Endothelial cell of umbilical vein (primary cell): ENCODE data around the gene MRPS30. TPM values are rescaled to one million over a fixed set of nuclear protein-coding genes. Genes with fewer than 3 reads are reported as not detected.

ENCODE experiments used
- BruUV-seq: library from RNA; stranded (reverse); fragments of 400-500 nt; replicated peaks from 2 replicates; lab custom pipeline; 2021; lab: Mats Ljungman, UMichigan
- CTCF ChIA-PET: fragments of 300-600, 350-600 bp; sonication (Branson Sonifier 250); formaldehyde crosslinking; loops from one replicate; lab custom pipeline; 2021; ENCODE audit warnings: antibody characterized with exemption, inconsistent platforms; lab: Charles Lee
- POLR2A ChIA-PET: fragments of 300-600, 350-600 bp; sonication (Branson Sonifier 250); formaldehyde crosslinking; loops from one replicate; lab custom pipeline; 2021; ENCODE audit warnings: antibody characterized with exemption, inconsistent platforms; lab: Charles Lee
- DNase-seq: peaks from one replicate; pipeline ENCODE4 v3.0.0-alpha.2; 2011; ENCODE audit warnings: low read depth, low spot score
- FAIRE-seq: peaks from 2 replicates; lab custom pipeline; 2011; peaks lifted over from hg19 to GRCh38; lab: Jason Lieb, UNC
- H2AFZ ChIP-seq: 2 replicates; pipeline ENCODE4 v1.6.0; 2012; ENCODE audit warnings: low read depth, low read length, control low read depth, inconsistent platforms
- H3K27ac ChIP-seq: 2 replicates; pipeline ENCODE4 v1.5.1; 2011; ENCODE audit warnings: low read depth, mild to moderate bottlenecking, control low read depth, low read length, moderate library complexity; ENCODE audit not compliant: insufficient read depth
- H3K27me3 ChIP-seq, 2 experiments: 2 replicates each; pipeline versions ENCODE4 v1.6.0 to v1.6.1; 2011; ENCODE audit warnings: low read length in 2 of 2, mixed read lengths in 1 of 2; ENCODE audit not compliant: control insufficient read depth in 2 of 2, insufficient read depth in 2 of 2
- H3K36me3 ChIP-seq, 2 experiments: 2 replicates in 1 of 2; 3 replicates in 1 of 2; pipeline ENCODE4 v1.5.1; 2011; ENCODE audit warnings: low read length in 2 of 2, mild to moderate bottlenecking in 1 of 2, moderate library complexity in 1 of 2; ENCODE audit not compliant: control insufficient read depth in 2 of 2, insufficient read depth in 2 of 2; ENCODE audit errors: extremely low read depth in 1 of 2
- H3K4me1 ChIP-seq: 3 replicates; pipeline ENCODE4 v1.5.1; 2011; ENCODE audit warnings: mild to moderate bottlenecking, low read length; ENCODE audit not compliant: control insufficient read depth, insufficient read depth; ENCODE audit errors: extremely low read depth
- H3K4me2 ChIP-seq: 2 replicates; pipeline ENCODE4 v1.6.1; 2011; ENCODE audit warnings: low read length, control low read depth, mixed read lengths; ENCODE audit not compliant: insufficient read depth
- H3K4me3 ChIP-seq, 3 experiments: fragments of 200-600 bp in 1 of 3; sonication (generic), shearing (Covaris generic) in 1 of 3; replicated peaks in 1 of 3; 2 replicates each; pipeline ENCODE4 v1.5.1; 2011 to 2016; ENCODE audit warnings: control low read depth in 3 of 3, low read length in 3 of 3, mild to moderate bottlenecking in 2 of 3, inconsistent platforms in 1 of 3, low read depth in 1 of 3, moderate library complexity in 1 of 3; ENCODE audit not compliant: insufficient read depth in 1 of 3
- H3K79me2 ChIP-seq: 2 replicates; pipeline ENCODE4 v1.6.0; 2012; ENCODE audit warnings: low read length, inconsistent platforms; ENCODE audit not compliant: control insufficient read depth, insufficient read depth
- H3K9ac ChIP-seq: replicated peaks from 2 replicates; pipeline ENCODE3; 2011; ENCODE audit warnings: low read length, control low read depth; ENCODE audit not compliant: insufficient read depth; ENCODE audit errors: extremely low read depth
- H3K9me1 ChIP-seq: replicated peaks from 3 replicates; pipeline ENCODE4 v1.6.0; 2011; ENCODE audit warnings: mild to moderate bottlenecking, low read length; ENCODE audit not compliant: control insufficient read depth, insufficient read depth; ENCODE audit errors: extremely low read depth
- H3K9me3 ChIP-seq: replicated peaks from 2 replicates; pipeline ENCODE4 v1.5.1; 2012; ENCODE audit warnings: low read length, inconsistent platforms; ENCODE audit not compliant: control insufficient read depth, insufficient read depth
- H4K20me1 ChIP-seq: replicated peaks from 2 replicates; pipeline ENCODE3; 2011; ENCODE audit warnings: mild to moderate bottlenecking, low read length; ENCODE audit not compliant: control insufficient read depth, insufficient read depth; ENCODE audit errors: extremely low read depth
- EZH2 ChIP-seq: IDR thresholded peaks from 2 replicates; pipeline ENCODE4 v1.6.1; 2012; ENCODE audit warnings: borderline replicate concordance, low read depth, mild to moderate bottlenecking, moderate library complexity, low read length, inconsistent platforms; ENCODE audit not compliant: severe bottlenecking
- FOS ChIP-seq: IDR thresholded peaks from 2 replicates; pipeline ENCODE4 v1.6.1; 2011; ENCODE audit warnings: mild to moderate bottlenecking, low read length, moderate library complexity, borderline replicate concordance; ENCODE audit not compliant: insufficient read depth
- GATA2 ChIP-seq: IDR thresholded peaks from 2 replicates; pipeline ENCODE4 v1.7.0; 2011; ENCODE audit warnings: low read depth, mild to moderate bottlenecking, moderate library complexity, mixed read lengths, low read length; ENCODE audit not compliant: insufficient read length, insufficient read depth
- JUN ChIP-seq: IDR thresholded peaks from 2 replicates; pipeline ENCODE4 v1.6.1; 2011; ENCODE audit warnings: borderline replicate concordance, low read depth; ENCODE audit not compliant: insufficient read length, insufficient read depth
- MYC ChIP-seq: IDR thresholded peaks from one replicate; pipeline ENCODE4 v1.6.1; 2011; ENCODE audit warnings: mild to moderate bottlenecking, low read depth, low read length
- POLR2A ChIP-seq: IDR thresholded peaks from 2 replicates; pipeline ENCODE4 v1.6.1; 2012; ENCODE audit warnings: low read depth, mild to moderate bottlenecking, control low read depth, low read length
- POLR2AphosphoS5 ChIP-seq: IDR thresholded peaks from 2 replicates; pipeline ENCODE4 v1.6.1; 2012; ENCODE audit warnings: low read depth, mild to moderate bottlenecking, control low read depth, low read length, moderate library complexity; ENCODE audit not compliant: insufficient read depth
- dilution Hi-C: fragments of 300-500 bp; cut with MboI; formaldehyde crosslinking; loops from one replicate; pipeline ENCODE4 v1.15.0; 2019; ENCODE audit warnings: low sequenced_read_pairs; ENCODE audit not compliant: extremely low pct_ligation_motif_present
- intact Hi-C: fragments of 100-400 bp; cut with micrococcal nuclease; formaldehyde crosslinking; loops from one replicate; pipeline ENCODE4 v1.10.0; 2022
- polyA plus RNA-seq, 4 experiments: library from polyadenylated mRNA; depleted of rRNA in 3 of 4; stranded (reverse) in 3 of 4; unstranded in 1 of 4; fragments of >200 nt; gene quantifications; 2 replicates each; pipeline versions ENCODE4 v1.2.1 to v1.2.3, GENCODE V29; 2011 to 2012; ENCODE audit warnings: missing spikeins in 1 of 4
- total RNA-seq: library from RNA; stranded (reverse); gene quantifications from 2 replicates; pipeline ENCODE4 v1.2.3, GENCODE V29; 2021
- TF ChIP-seq, protein P1 (sequence below): IDR thresholded peaks from 2 replicates; pipeline ENCODE4 v1.6.1; 2011; ENCODE audit not compliant: insufficient read depth, insufficient read length
- TF ChIP-seq, protein P2 (sequence below), 2 donors: IDR thresholded peaks; 1 replicate in 1 of 2; 2 replicates in 1 of 2; pipeline ENCODE4 v1.5.1; 2011; ENCODE audit warnings: low read length in 2 of 2, mild to moderate bottlenecking in 2 of 2, moderate library complexity in 2 of 2, control low read depth in 1 of 2, inconsistent platforms in 1 of 2, low read depth in 1 of 2; ENCODE audit not compliant: insufficient read depth in 1 of 2; ENCODE audit errors: extremely low read depth in 1 of 2

The MRPS30 gene
- total and polyA plus RNA-seq, 2 donors (not counting 3 experiments of a cell fraction or from before 2014, with no cell fraction given): 33.8 to 34.6 TPM

DNA sequence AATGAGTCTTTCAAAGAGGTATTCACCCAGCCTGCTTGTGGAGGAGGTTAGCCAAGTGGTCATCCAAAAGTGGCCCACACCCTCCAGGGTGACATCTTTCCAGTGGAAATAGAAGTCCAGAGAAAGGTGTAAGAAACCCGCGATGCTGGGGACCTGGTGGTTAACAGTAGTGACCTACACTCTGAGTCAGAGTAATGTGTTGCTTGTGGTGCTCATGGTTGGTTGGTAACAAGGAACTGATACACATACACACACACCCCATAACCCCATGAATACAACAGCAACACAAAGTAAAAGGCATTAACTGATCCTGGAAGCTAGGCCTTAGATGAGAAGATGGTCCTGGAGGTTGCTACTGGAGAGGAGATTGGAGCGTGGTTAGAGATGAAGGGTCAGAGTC is 26.9 kb downstream of the MRPS30 start:
- H3K4me3 ChIP-seq: no peak overlapping the region
- no peak overlapping the region for H3K27ac ChIP-seq
- no peaks in the 10 kb centered on the region for H3K9me1 ChIP-seq
- ChIA-PET POLR2A (no interaction called here), CTCF (no interaction called here)
- H3K79me2 ChIP-seq: no peaks in the 10 kb centered on the region
- no peaks in the 10 kb centered on the region for H3K36me3 ChIP-seq
- no peaks in the 10 kb centered on the region for H3K4me1 ChIP-seq
- H3K9me3 ChIP-seq: no peaks in the 10 kb centered on the region
- no peak overlapping the region for H3K9ac ChIP-seq
- TF ChIP-seq MYC (no peak), FOS (no peak), POLR2A (no peak), JUN (no peak), EZH2 (no peak), GATA2 (no peak), POLR2AphosphoS5 (no peak)
- TF ChIP-seq, protein P1, sequence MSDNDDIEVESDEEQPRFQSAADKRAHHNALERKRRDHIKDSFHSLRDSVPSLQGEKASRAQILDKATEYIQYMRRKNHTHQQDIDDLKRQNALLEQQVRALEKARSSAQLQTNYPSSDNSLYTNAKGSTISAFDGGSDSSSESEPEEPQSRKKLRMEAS: no peak
- TF ChIP-seq, protein P2, sequence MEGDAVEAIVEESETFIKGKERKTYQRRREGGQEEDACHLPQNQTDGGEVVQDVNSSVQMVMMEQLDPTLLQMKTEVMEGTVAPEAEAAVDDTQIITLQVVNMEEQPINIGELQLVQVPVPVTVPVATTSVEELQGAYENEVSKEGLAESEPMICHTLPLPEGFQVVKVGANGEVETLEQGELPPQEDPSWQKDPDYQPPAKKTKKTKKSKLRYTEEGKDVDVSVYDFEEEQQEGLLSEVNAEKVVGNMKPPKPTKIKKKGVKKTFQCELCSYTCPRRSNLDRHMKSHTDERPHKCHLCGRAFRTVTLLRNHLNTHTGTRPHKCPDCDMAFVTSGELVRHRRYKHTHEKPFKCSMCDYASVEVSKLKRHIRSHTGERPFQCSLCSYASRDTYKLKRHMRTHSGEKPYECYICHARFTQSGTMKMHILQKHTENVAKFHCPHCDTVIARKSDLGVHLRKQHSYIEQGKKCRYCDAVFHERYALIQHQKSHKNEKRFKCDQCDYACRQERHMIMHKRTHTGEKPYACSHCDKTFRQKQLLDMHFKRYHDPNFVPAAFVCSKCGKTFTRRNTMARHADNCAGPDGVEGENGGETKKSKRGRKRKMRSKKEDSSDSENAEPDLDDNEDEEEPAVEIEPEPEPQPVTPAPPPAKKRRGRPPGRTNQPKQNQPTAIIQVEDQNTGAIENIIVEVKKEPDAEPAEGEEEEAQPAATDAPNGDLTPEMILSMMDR (IDR thresholded peaks at IDR 0.05; ENCODE audit: extremely low read depth in 1 of 2, insufficient read depth in 1 of 2, low read depth in 1 of 2, low read length in 2 of 2): no peak
- H3K4me2 ChIP-seq: no peak overlapping the region
- no peaks in the 10 kb centered on the region for H3K27me3 ChIP-seq
- no TSS peak for BruUV-seq
- DNase-seq (no peak), FAIRE-seq (no peak)
- no peak overlapping the region for H2AFZ ChIP-seq
- dilution Hi-C loops (no loop called here), intact Hi-C loops (no loop called here)
- no peaks in the 10 kb centered on the region for H4K20me1 ChIP-seq
